ENCODE data around the gene ADGRL1.

GRCh38 chr19:14166999-14167575 lies 38.9 kb downstream of the ADGRL1 start:
- TF ChIP-seq FOXJ3 (CRISPR knock-in tag; IDR thresholded peaks at IDR 0.05) (no peak), FOSL2 (IDR thresholded peaks at IDR 0.05; ENCODE audit: borderline replicate concordance, low read depth) (no peak), RCOR1 (IDR thresholded peaks at IDR 0.05; ENCODE audit: low read length) (no peak), EP300 (IDR thresholded peaks at IDR 0.05; ENCODE audit: borderline replicate concordance in 1 of 2, low read depth in 1 of 2, low read length in 1 of 2) (no peak), EZH2phosphoT487 (IDR thresholded peaks at IDR 0.05; ENCODE audit: borderline replicate concordance, low read depth) (no peak), CTCF (IDR thresholded peaks at IDR 0.05) (no peak), YY1 (IDR thresholded peaks at IDR 0.05; ENCODE audit: low read depth) (no peak), REST (IDR thresholded peaks at IDR 0.05; ENCODE audit: low read depth, low read length) (no peak), TAF1 (IDR thresholded peaks at IDR 0.05; ENCODE audit: borderline replicate concordance, low read depth, low read length) (no peak), SMC3 (IDR thresholded peaks at IDR 0.05; ENCODE audit: low read depth, low read length) (no peak)
